ENCODE results near the gene RAI1.
"Not testable (repeated sequence)": the region's sequence is repeated elsewhere in the genome, so short reads cannot be mapped to it uniquely, and the experiment has no call there.

RAI1 gene

GRCh38 chr17:17793378-17794214, 112.3 kb downstream of the RAI1 start:
- no peak for FAIRE-seq
- no peak for DNase-seq (ENCODE audit: insufficient read length, low spot score)

DNA sequence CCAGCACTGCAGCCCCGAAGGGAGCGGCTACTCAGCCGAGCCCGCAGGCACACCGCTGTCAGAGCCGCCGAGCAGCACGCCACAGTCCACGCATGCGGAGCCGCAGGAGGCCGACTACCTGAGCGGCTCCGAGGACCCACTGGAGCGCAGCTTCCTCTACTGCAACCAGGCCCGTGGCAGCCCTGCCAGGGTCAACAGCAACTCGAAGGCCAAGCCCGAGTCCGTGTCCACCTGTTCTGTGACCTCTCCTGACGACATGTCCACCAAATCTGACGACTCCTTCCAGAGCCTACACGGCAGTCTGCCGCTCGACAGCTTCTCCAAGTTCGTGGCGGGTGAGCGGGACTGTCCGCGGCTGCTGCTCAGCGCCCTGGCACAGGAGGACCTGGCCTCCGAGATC, 113.1 kb downstream of the RAI1 start:
- FAIRE-seq (no peak), DNase-seq (ENCODE audit: insufficient read length, low spot score) (no peak)

- DNase-seq (ENCODE audit: insufficient read length, low spot score) (no peak), FAIRE-seq (no peak)
Measured at GRCh38 chr17:17795296-17795695, 114.0 kb downstream of the RAI1 start.

GRCh38 chr17:17795946-17796786, 114.9 kb downstream of the RAI1 start:
- FAIRE-seq = no peak

DNA sequence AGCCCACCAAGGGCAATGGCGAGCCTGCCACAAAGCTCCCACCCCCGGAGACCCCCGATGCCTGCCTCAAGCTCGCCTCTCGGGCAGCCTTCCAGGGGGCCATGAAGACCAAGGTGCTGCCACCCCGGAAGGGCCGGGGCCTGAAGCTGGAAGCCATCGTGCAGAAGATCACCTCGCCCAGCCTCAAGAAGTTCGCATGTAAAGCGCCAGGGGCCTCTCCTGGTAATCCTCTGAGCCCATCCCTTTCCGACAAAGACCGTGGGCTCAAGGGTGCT, 115.5 kb downstream of the RAI1 start:
- DNase-seq (ENCODE audit: insufficient read length, low spot score) = no peak
- no peak for FAIRE-seq

More at GRCh38 chr17:17795946-17796786, 114.9 kb downstream of the RAI1 start:
- DNase-seq (ENCODE audit: insufficient read length, low spot score) = no peak

GRCh38 chr17:17797119-17797809, 116.0 kb downstream of the RAI1 start:
- no peak for FAIRE-seq
- no peak for DNase-seq (ENCODE audit: insufficient read length, low spot score)

DNA sequence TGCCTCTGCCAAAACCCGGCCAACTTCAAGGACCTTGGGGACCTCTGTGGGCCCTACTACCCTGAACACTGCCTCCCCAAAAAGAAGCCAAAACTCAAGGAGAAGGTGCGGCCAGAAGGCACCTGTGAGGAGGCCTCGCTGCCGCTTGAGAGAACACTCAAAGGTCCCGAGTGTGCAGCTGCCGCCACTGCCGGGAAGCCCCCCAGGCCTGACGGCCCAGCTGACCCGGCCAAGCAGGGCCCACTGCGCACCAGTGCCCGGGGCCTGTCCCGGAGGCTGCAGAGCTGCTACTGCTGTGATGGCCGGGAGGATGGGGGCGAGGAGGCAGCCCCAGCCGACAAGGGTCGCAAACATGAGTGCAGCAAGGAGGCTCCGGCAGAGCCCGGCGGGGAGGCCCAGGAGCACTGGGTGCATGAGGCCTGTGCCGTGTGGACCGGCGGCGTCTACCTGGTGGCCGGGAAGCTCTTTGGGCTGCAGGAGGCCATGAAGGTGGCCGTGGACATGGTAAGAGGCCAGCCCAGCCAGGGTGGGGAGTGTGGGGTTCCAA, 116.8 kb downstream of the RAI1 start:
- FAIRE-seq (no peak), DNase-seq (ENCODE audit: insufficient read length, low spot score) (no peak)

DNA sequence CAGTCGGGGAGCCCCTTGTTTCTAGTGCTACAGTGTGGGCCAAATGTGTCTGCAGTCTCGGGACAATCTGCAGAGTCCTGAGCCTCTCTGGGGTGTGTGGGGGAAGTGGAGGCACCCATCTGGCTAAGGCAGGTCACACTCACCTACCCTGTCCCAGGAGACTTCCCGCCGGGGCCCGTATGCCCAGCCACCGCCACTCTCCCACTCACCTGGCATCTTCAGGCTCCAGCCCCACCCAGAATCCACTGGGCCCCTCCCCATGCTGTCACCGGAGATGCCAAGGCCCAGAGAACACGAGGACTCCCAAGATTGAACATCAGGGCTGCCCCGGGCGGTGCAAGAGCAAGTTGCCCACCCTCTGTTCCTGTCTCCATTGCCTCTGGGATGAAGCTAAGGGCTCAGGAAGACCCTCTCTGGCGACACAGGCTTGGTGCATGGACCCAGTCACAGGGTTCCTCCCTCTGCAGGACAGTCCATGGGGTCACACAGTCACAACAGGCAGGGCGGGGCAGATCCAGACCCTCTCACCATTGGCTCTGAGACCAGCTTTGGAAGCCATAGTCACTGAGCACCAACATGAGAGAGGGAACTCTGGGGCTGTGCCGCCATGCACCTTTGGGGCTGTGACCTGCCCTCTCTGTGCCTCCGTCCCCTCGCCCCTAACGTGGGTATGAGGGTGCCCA, 117.5 kb downstream of the RAI1 start:
- DNase-seq (ENCODE audit: insufficient read length, low spot score) (no peak), FAIRE-seq (no peak)

GRCh38 chr17:17800504-17801021, 119.3 kb downstream of the RAI1 start:
- FAIRE-seq (no peak), DNase-seq (ENCODE audit: insufficient read length, low spot score) (no peak)

GRCh38 chr17:17801800-17802481, 120.7 kb downstream of the RAI1 start:
- FAIRE-seq (no peak), DNase-seq (ENCODE audit: insufficient read length, low spot score) (no peak)

- no peak for FAIRE-seq
Measured at GRCh38 chr17:17804007-17804406, 122.7 kb downstream of the RAI1 start.

DNA sequence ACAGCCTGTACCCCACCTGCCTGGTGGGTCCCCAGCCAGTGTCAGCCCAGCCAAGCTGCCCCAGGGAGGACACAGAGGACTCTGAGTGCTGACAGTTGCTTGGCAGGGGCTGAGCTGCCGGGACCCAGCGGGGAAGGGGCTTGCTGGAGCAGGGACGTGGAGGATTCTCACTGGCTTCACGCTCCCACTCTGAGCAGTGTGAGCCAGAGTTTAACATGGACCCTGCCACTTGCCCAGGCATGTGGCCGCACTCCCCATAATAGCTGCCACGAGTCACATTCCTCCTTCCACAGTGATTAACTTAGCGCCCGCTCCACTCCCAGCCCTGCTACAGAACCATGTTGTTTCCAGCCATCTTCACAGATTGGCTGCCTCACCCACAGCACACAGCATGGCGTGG, 124.3 kb downstream of the RAI1 start:
- no peak for FAIRE-seq

More at GRCh38 chr17:17804007-17804406, 122.7 kb downstream of the RAI1 start:
- DNase-seq (ENCODE audit: insufficient read length, low spot score) = no peak

DNA sequence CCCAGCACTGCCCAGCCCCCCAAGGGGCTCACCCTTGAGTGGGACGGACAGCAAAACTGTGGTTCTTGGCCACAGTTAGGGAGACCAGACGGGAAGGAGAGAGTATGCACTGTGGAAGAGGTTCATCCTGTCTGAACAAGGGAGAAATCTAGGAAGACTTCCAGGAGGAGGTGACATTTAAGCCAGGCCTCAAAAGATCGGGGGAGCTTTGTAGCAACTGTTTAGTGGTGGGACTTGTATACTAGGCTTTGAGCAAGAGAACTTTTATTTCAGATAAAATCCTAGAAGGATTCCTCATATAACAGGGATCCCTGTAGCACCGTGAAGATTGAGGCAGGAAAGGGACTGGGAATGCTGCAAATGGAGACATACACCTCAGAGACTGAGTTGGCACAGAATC, 124.8 kb downstream of the RAI1 start:
- no peak for FAIRE-seq
- no peak for DNase-seq (ENCODE audit: insufficient read length, low spot score)

More for the DNA sequence above, 124.3 kb downstream of the RAI1 start:
- DNase-seq (ENCODE audit: insufficient read length, low spot score) = no peak

DNA sequence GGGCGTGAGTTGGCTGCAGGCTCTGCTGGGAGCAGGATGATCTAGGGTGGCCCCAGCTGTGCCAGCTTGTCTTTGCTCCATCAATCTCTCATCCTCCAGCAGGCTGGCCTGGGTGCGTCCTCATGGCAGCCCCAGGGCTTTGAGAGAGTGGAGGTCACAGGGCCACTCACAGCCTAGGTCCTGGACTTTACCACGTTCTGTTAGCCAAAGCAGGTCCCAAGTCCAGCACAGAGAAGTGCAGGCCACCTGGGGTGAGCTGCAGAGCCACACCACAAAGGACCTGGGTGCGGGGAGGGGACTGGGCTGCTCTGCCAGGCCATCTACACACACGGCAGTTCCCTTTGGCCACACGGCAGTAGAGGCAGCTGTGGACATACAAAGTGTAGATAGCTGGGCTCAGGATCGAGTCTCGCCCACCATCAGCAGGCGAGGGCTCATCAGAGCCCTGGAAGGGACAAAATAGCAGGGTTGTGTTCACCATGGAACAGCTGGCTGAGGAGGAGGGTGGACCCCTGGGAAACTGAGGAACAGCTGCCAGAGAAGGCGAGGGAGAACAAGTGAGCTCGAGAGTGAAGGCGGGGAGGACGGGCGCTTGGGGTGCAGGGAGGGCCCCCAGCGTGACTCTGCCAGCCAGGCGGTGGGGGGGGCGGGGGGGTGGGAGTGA, 125.5 kb downstream of the RAI1 start:
- DNase-seq (ENCODE audit: insufficient read length, low spot score) (no peak), FAIRE-seq (no peak)

GRCh38 chr17:17807440-17807839, 126.2 kb downstream of the RAI1 start:
- FAIRE-seq (no peak), DNase-seq (ENCODE audit: insufficient read length, low spot score) (no peak)

GRCh38 chr17:17808200-17808599, 126.9 kb downstream of the RAI1 start:
- not testable (repeated sequence) for DNase-seq (ENCODE audit: insufficient read length, low spot score); FAIRE-seq

GRCh38 chr17:17808706-17809432, 127.6 kb downstream of the RAI1 start:
- peak; percentile 92 for FAIRE-seq
- peak; percentile 89 for DNase-seq (ENCODE audit: insufficient read length, low spot score)

DNA sequence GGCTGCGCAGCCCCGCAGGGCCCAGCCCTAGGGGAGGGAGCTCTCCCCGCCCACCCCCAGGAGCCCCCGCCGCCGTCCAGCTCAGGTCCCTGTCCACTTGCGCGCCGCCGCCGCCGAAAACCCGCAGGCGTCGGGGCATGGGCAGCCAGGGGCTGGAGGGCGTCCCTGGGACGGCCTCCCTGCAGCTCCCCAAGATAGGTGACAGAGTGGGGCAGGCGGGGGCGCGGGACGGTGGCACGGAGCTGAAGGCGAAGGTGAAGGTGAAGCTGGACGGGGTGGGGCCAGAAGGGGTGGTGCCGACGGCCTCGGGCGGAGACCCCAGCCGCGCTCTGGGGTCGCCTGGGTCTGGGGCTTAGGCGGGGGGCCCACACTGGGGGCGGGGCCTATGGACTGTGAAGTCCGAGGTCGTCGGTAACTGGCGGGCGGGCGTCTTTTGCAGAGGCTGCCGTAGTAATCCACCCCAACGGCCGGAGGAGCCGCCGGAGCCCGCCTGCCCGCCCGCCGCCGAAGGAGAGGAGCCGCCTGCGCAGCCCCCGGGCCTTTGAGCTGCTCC, 128.3 kb downstream of the RAI1 start:
- no peak for FAIRE-seq
- no peak for DNase-seq (ENCODE audit: insufficient read length, low spot score)

All from GM19239 (cell line).